Breast epithelium (tissue), 4 donors: ENCODE results near the gene TANGO6. TPM values are rescaled to one million over a fixed set of nuclear protein-coding genes. Genes with fewer than 3 reads are reported as not detected.

Experiments used
- DNase-seq, 2 donors: peaks; one replicate each; pipeline ENCODE4 v3.0.0-alpha.2; 2019; ENCODE audit warnings: low spot score in 2 of 2
- H3K27ac ChIP-seq, 2 donors: fragments of 200-600 bp; sonication (generic) in 1 of 2; one replicate each; pipeline ENCODE4 v1.5.1; 2016 to 2019; ENCODE audit warnings: mild to moderate bottlenecking in 1 of 2
- H3K27me3 ChIP-seq, 2 donors: fragments of 200-600 bp; sonication (generic) in 1 of 2; one replicate each; pipeline versions ENCODE4 v1.5.1 to v1.6.0; 2017 to 2019; ENCODE audit warnings: control low read depth in 1 of 2, mild to moderate bottlenecking in 1 of 2
- H3K36me3 ChIP-seq: fragments of 200-600 bp; one replicate; pipeline ENCODE4 v1.5.1; 2019
- H3K4me1 ChIP-seq, 2 donors: fragments of 200-600 bp; sonication (generic); one replicate each; pipeline ENCODE4 v1.5.1; 2016 to 2019; ENCODE audit warnings: control low read depth in 1 of 2
- H3K4me3 ChIP-seq, 3 donors: fragments of 200-600 bp; sonication (generic); 1 replicate in 2 of 3; 2 replicates in 1 of 3; pipeline ENCODE4 v1.5.1; 2016 to 2019; ENCODE audit warnings: mild to moderate bottlenecking in 3 of 3, moderate library complexity in 2 of 3
- H3K9me3 ChIP-seq, 2 donors: fragments of 200-600 bp; sonication (generic) in 1 of 2; one replicate each; pipeline ENCODE4 v1.5.1; 2016 to 2019; ENCODE audit warnings: control low read depth in 1 of 2
- CTCF ChIP-seq, 3 donors: fragments of 450-650 bp; IDR thresholded peaks; one replicate each; pipeline ENCODE4 v1.5.1; 2016 to 2017; ENCODE audit warnings: antibody characterized with exemption in 3 of 3, mild to moderate bottlenecking in 3 of 3, moderate library complexity in 3 of 3
- POLR2A ChIP-seq: fragments of 450-650 bp; IDR thresholded peaks from one replicate; pipeline ENCODE4 v1.6.1; 2016; ENCODE audit warnings: antibody characterized with exemption, mild to moderate bottlenecking, moderate library complexity
- POLR2AphosphoS5 ChIP-seq, 3 donors: sonication (generic); formaldehyde crosslinking; IDR thresholded peaks; one replicate each; pipeline ENCODE4 v1.6.1; 2017; ENCODE audit warnings: antibody characterized with exemption in 3 of 3
- intact Hi-C: fragments of 100-400 bp; cut with DNase I; formaldehyde crosslinking; loops from one replicate; pipeline ENCODE4 v1.15.1; 2023; ENCODE audit warnings: low total_unique reads
- total RNA-seq, 3 donors: library from RNA; depleted of rRNA; stranded (reverse); fragments of >200 nt; gene quantifications; one replicate each; pipeline ENCODE4 v1.1.0, GENCODE V29; 2016

The TANGO6 gene
- total RNA-seq, 3 donors from 2014 or later, result 13.4 to 26.1 (median 24.6) TPM

- no peak for DNase-seq
- intact Hi-C loops, result no loop called here
- Histone ChIP-seq H3K4me1 (no peaks in the 10 kb centered on the region), H3K27me3 (no peaks in the 10 kb centered on the region), H3K36me3 (no peaks in the 10 kb centered on the region), H3K4me3 (no peak overlapping the region), H3K9me3 (no peaks in the 10 kb centered on the region), H3K27ac (no peak overlapping the region)
- TF ChIP-seq POLR2AphosphoS5 (IDR thresholded peaks at IDR 0.05) (no peak), POLR2A (no peak), CTCF (IDR thresholded peaks at IDR 0.05) (no peak)
Measured at GRCh38 chr16:68993456-68993855, 150.1 kb downstream of the TANGO6 start.

GRCh38 chr16:68993885-68994284 lies 150.6 kb downstream of the TANGO6 start:
- Histone ChIP-seq H3K4me3 (no peak overlapping the region), H3K9me3 (no peaks in the 10 kb centered on the region), H3K4me1 (no peaks in the 10 kb centered on the region), H3K36me3 (no peaks in the 10 kb centered on the region), H3K27ac (peak overlapping the region; percentile 19 to 25), H3K27me3 (no peaks in the 10 kb centered on the region)
- no peak for TF ChIP-seq POLR2AphosphoS5 (IDR thresholded peaks at IDR 0.05)
- no peak for TF ChIP-seq POLR2A
- TF ChIP-seq CTCF (IDR thresholded peaks at IDR 0.05), result no peak
- DNase-seq, result no peak
- intact Hi-C loops, result no loop called here

DNA sequence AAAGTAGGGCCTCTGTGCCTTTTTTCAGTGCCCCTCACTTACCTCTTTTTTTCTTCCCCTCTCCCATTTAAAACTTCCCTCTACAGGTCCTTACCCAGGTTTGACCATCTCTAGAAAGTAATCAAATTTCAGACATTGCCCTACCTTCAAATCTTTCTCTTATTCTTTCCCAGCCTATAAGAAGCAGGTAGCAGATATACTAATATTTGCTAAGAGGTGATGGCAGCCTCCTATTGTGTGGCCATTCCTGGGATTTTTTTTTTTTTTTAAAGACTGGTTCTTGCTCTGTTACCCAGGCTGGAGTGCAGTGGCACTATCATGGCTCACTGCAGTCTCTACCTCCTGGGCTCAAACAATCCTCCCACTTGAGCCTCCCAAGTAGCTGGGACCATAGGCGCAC lies 151.0 kb downstream of the TANGO6 start:
- intact Hi-C loops, result no loop called here
- Histone ChIP-seq H3K4me1 (no peaks in the 10 kb centered on the region), H3K36me3 (no peaks in the 10 kb centered on the region), H3K9me3 (no peaks in the 10 kb centered on the region), H3K27me3 (no peaks in the 10 kb centered on the region), H3K27ac (peak overlapping the region in 1 of 2 donors; percentile 25), H3K4me3 (no peak overlapping the region)
- DNase-seq, result no peak
- no peak for TF ChIP-seq CTCF (IDR thresholded peaks at IDR 0.05)
- no peak for TF ChIP-seq POLR2A
- TF ChIP-seq POLR2AphosphoS5 (IDR thresholded peaks at IDR 0.05), result no peak

- Histone ChIP-seq H3K27ac (peak overlapping the region in 1 of 2 donors; percentile 3), H3K27me3 (no peaks in the 10 kb centered on the region), H3K9me3 (no peaks in the 10 kb centered on the region), H3K4me1 (no peaks in the 10 kb centered on the region), H3K4me3 (no peak overlapping the region), H3K36me3 (no peaks in the 10 kb centered on the region)
- TF ChIP-seq CTCF (IDR thresholded peaks at IDR 0.05), result peak in 1 of 3 donors; percentile 30
- no peak for TF ChIP-seq POLR2A
- TF ChIP-seq POLR2AphosphoS5 (IDR thresholded peaks at IDR 0.05), result no peak
- DNase-seq, result peak in 1 of 2 donors; percentile 57
- intact Hi-C loops, result no loop called here
Measured at GRCh38 chr16:68995011-68995504, 151.7 kb downstream of the TANGO6 start.

DNA sequence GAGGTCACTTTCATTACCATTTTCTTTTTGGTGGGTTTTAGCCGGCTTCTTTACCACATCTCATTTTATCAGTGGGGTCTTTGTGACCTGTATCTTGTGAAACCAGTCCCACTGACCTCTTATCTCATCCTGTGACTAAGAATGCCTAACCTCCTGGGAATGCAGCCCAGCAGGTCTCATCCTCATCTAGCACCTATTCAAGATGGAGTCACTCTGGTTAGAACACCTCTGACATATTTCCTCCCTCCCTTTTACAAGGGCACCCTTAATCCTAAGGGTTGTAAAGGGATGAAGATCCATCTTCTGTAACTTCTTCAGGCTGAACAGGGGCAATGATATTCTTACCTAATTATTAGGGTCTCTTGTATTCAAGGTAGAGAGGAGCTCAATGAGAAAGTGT lies 154.2 kb downstream of the TANGO6 start:
- no peak overlapping the region for H3K4me3 ChIP-seq
- DNase-seq, result no peak
- no peaks in the 10 kb centered on the region for H3K4me1 ChIP-seq
- TF ChIP-seq POLR2AphosphoS5 (IDR thresholded peaks at IDR 0.05), result no peak
- TF ChIP-seq CTCF (IDR thresholded peaks at IDR 0.05), result no peak
- no peak overlapping the region for H3K27ac ChIP-seq
- no peaks in the 10 kb centered on the region for H3K36me3 ChIP-seq
- intact Hi-C loops, result no loop called here
- H3K27me3 ChIP-seq, result no peaks in the 10 kb centered on the region
- peaks cover 0 to 1% of the 10 kb centered on the region in 2 donors for H3K9me3 ChIP-seq
